Tibial artery (tissue), 4 donors: Measurements from ENCODE around the gene PRDM16.
A peak's percentile ranks its signal among the peaks of the same experiment; 100 is the strongest.

Experiments
- DNase-seq, 2 donors: peaks; one replicate each; pipeline ENCODE4 v3.0.0-alpha.2; 2019
- H3K27ac ChIP-seq, 2 donors: fragments of 200-600 bp; sonication (generic) in 1 of 2; 1 replicate in 1 of 2; 2 replicates in 1 of 2; pipeline ENCODE4 v1.5.1; 2018 to 2019; ENCODE audit warnings: mild to moderate bottlenecking in 1 of 2
- H3K27me3 ChIP-seq, 2 donors: fragments of 200-600 bp; sonication (generic) in 1 of 2; one replicate each; pipeline versions ENCODE4 v1.5.1 to v1.6.0; 2016 to 2019
- H3K36me3 ChIP-seq, 3 donors: fragments of 200-600 bp; sonication (generic) in 2 of 3; one replicate each; pipeline ENCODE4 v1.5.1; 2016 to 2019; ENCODE audit warnings: mild to moderate bottlenecking in 2 of 3
- H3K4me1 ChIP-seq, 4 donors: fragments of 200-600 bp; sonication (generic) in 2 of 4; 1 replicate in 3 of 4; 2 replicates in 1 of 4; pipeline ENCODE4 v1.5.1; 2016 to 2019
- H3K4me3 ChIP-seq, 2 donors: fragments of 200-600 bp; sonication (generic) in 1 of 2; 1 replicate in 1 of 2; 2 replicates in 1 of 2; pipeline ENCODE4 v1.5.1; 2018 to 2019; ENCODE audit warnings: mild to moderate bottlenecking in 2 of 2
- H3K9me3 ChIP-seq, 3 donors: fragments of 200-600 bp; sonication (generic) in 1 of 3; one replicate each; pipeline ENCODE4 v1.5.1; 2016 to 2019
- intact Hi-C: fragments of 100-400 bp; cut with DNase I; formaldehyde crosslinking; loops from one replicate; pipeline ENCODE4 v1.15.0; 2023; ENCODE audit warnings: low total_unique reads
- TF ChIP-seq, protein P1 (sequence below), 2 experiments: fragments of 200-600 bp in 1 of 2; fragments of 450-650 bp in 1 of 2; IDR thresholded peaks; one replicate each; pipeline ENCODE4 v1.5.1; 2017 to 2019; ENCODE audit warnings: antibody characterized with exemption in 2 of 2, mild to moderate bottlenecking in 1 of 2, moderate library complexity in 1 of 2

Gene PRDM16

DNA sequence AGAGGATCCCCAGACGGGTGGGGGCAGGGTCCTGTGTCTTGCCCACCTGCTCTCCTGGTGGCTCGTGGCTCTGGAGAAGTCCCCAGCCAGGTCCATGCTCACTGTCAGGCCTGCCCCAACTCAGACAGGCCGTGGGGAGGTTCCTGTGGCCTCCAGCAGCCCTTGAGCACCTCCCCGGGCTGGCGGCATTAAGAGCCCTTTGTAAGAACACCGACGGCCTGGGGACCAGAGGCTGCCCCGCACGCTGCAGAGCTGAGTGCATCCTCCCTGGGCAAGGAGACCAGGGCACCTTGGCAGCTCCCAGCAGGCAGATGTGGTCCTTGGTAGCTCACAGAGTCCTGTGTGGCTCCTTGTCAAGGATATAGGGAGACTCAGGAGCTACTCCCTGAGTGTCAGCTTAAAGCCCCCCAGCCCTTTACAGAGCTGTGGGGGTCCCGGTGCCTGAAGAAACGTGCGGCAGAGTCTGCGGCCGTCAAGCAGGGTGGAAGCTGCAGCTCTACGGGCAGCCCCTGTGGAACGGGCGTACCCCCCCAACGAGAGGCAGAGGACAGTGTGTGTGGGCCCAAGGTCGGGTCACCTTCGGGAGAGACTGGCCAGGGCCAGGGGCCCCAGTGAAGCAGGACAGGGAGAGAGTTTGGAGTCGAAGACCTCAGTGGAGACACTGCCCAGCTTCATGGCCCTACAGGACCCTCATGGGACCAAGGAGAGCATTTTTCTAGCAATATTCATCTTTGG lies 118.6 kb downstream of the PRDM16 start:
- TF ChIP-seq, protein P1, sequence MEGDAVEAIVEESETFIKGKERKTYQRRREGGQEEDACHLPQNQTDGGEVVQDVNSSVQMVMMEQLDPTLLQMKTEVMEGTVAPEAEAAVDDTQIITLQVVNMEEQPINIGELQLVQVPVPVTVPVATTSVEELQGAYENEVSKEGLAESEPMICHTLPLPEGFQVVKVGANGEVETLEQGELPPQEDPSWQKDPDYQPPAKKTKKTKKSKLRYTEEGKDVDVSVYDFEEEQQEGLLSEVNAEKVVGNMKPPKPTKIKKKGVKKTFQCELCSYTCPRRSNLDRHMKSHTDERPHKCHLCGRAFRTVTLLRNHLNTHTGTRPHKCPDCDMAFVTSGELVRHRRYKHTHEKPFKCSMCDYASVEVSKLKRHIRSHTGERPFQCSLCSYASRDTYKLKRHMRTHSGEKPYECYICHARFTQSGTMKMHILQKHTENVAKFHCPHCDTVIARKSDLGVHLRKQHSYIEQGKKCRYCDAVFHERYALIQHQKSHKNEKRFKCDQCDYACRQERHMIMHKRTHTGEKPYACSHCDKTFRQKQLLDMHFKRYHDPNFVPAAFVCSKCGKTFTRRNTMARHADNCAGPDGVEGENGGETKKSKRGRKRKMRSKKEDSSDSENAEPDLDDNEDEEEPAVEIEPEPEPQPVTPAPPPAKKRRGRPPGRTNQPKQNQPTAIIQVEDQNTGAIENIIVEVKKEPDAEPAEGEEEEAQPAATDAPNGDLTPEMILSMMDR (IDR thresholded peaks at IDR 0.05) = no peak
- no peak for DNase-seq
- Histone ChIP-seq H3K9me3 (no peaks in the 10 kb centered on the region), H3K4me1 (peaks cover 3 to 100% (median 87%) of the 10 kb centered on the region in 4 donors), H3K27ac (peak overlapping the region; percentile 91 to 98), H3K4me3 (peak overlapping the region; percentile 31 to 37), H3K36me3 (no peaks in the 10 kb centered on the region), H3K27me3 (no peaks in the 10 kb centered on the region)
- intact Hi-C loops = no loop called here

DNA sequence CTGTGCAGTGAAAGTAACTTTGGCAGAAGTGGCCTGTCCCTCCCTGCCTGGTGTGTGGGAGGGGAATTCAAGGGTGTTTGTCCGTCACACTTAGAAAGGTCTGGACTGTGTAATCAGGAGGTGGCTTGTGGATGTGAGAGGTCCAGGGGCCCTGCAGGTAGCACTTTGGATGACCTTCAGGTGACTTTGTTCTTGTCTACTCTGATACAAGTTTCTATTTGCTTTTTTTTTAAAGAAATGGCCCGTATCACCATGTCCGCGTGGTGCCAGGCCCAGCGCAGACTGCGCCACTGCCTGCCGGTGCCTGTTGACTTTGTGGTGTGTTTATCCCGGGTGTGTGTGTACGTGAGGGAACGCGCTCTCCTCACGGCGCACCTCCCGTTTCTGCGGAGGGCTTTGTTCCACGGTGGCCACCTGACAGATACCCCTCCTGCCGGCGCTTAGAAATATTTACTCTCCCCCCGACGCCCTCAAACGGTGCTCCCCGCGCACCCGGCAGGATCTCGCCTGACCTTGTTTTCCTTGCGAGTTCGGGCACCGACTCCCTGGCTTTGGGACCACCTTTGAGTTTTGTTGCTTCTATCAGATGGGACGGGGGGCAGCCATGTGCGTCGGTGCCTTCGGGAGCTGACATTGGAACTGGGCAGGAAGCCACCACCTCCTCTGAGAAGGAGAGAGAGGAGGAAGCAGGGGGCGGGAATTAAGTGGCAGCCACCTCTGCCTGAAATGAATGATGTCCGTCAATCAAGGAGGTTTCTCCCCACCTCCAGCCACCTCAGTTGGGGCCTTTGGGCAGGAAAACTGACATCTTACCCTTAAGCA lies 119.4 kb downstream of the PRDM16 start:
- TF ChIP-seq, protein P1 (IDR thresholded peaks at IDR 0.05) = no peak
- H3K27ac ChIP-seq = peak overlapping the region; percentile 91 to 98
- no peaks in the 10 kb centered on the region for H3K27me3 ChIP-seq
- H3K4me1 ChIP-seq = peaks cover 3 to 100% (median 90%) of the 10 kb centered on the region in 4 donors
- DNase-seq = peak in 1 of 2 donors; percentile 83
- H3K9me3 ChIP-seq = no peaks in the 10 kb centered on the region
- intact Hi-C loops = no loop called here
- no peaks in the 10 kb centered on the region for H3K36me3 ChIP-seq
- H3K4me3 ChIP-seq = peak overlapping the region; percentile 31 to 37

DNA sequence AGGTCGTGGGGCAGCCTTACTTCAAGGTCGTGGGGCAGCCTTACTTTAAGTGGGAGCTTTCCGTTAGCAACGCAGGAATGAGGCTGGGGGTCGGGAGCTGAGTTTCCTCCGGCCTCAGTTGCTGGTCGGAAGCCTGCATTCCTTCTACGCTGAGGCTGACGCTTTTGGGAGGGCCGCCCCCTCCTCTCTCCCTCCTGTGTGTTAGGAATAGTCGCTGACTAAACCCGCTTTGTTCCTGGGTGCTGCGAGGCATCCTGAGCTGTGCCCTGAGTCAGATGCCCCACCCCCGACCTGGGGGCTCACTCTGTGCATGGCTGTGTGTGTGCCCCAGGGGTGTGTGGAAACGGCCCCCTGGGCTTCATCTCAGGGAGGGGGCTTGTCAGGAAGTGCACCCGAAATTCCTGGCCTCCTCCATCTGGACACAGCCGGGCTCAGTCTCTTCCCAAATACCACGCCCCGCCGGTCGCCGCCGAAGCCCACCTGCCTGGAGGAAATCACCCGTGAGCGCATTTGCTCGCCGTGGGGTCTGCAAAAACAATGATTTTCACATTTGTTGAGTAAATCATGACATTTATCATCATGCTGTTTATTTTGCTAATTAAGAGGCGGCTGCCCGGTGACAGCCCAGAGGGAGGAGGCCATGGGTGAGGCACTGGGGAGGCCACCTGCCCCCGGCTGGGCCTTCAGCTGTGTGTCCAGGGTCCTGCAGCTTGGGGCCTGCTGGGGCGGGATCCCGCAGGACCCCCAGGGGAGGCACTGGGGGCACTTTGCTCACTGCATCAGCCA lies 121.4 kb downstream of the PRDM16 start:
- Histone ChIP-seq H3K27ac (peak overlapping the region; percentile 91 to 98), H3K36me3 (no peaks in the 10 kb centered on the region), H3K4me3 (no peak overlapping the region), H3K27me3 (no peaks in the 10 kb centered on the region), H3K4me1 (peaks cover 3 to 97% (median 89%) of the 10 kb centered on the region in 4 donors), H3K9me3 (no peaks in the 10 kb centered on the region)
- no peak for DNase-seq
- TF ChIP-seq, protein P1 (IDR thresholded peaks at IDR 0.05) = no peak
- intact Hi-C loops = loop anchor here (5.0 kb wide), 1 partner anchor 973 kb away; no protein-coding TSS in a partner anchor

DNA sequence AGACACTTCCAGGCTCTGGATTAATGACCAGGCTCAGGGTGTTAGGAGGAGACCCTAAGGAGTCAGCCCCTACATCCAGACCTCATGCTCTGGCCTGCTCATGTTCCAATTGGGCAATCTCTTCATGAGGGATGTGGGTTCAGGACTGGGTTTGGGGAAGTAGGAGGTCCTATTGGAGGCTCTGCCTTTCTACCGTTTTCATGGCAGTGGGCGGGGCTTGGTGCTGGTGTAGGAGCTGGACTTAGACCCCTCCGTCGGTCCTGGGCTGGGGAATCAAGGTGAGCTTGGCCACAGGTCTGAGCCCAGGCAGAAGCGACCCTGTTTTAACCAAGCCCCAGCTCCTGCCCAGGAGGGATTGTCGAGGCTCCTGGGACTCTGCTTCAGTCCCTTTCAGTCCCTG lies 123.4 kb downstream of the PRDM16 start:
- no peak for DNase-seq
- intact Hi-C loops = loop anchor here (5.0 kb wide), 1 partner anchor 975 kb away; no protein-coding TSS in a partner anchor
- no peaks in the 10 kb centered on the region for H3K36me3 ChIP-seq
- no peaks in the 10 kb centered on the region for H3K9me3 ChIP-seq
- peak overlapping the region; percentile 91 to 98 for H3K27ac ChIP-seq
- H3K27me3 ChIP-seq = no peaks in the 10 kb centered on the region
- TF ChIP-seq, protein P1 (IDR thresholded peaks at IDR 0.05) = no peak
- no peak overlapping the region for H3K4me3 ChIP-seq
- H3K4me1 ChIP-seq = peaks cover 0 to 97% (median 90%) of the 10 kb centered on the region in 4 donors

DNA sequence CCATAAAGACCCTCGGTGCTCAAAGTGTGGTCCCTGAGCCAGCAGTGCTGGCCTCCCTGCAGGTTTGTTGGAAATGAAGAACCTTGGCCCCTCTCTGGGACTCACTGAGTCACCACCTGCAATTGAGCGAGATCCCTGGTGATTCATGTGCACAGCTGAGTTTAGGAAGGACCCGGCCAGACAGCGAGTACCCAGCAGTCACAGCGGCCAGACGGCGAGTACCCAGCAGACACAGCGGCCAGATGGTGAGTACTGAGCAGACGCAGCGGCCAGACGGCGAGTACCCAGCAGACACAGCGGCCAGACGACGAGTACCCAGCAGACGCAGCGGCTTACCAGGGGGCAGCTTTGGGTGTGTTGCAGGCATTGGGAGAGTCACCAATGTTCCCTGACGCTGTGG lies 123.8 kb downstream of the PRDM16 start:
- Histone ChIP-seq H3K27ac (peak overlapping the region; percentile 91 to 98), H3K9me3 (no peaks in the 10 kb centered on the region), H3K4me3 (no peak overlapping the region), H3K36me3 (no peaks in the 10 kb centered on the region), H3K4me1 (peaks cover 0 to 97% (median 90%) of the 10 kb centered on the region in 4 donors), H3K27me3 (no peaks in the 10 kb centered on the region)
- intact Hi-C loops = loop anchor here (5.0 kb wide), 1 partner anchor 976 kb away; no protein-coding TSS in a partner anchor
- DNase-seq = peak in 1 of 2 donors; percentile 87
- TF ChIP-seq, protein P1 (IDR thresholded peaks at IDR 0.05) = no peak
